Thymus (tissue), 11 donors: ENCODE measurements around the gene ACTG1. TPM values are rescaled to one million over a fixed set of nuclear protein-coding genes. Genes with fewer than 3 reads are reported as not detected.
A peak's percentile ranks its signal among the peaks of the same experiment; 100 is the strongest.

Experiments used
- DNase-seq, 9 donors: peaks; one replicate each; pipeline ENCODE4 v3.0.0-alpha.2; 2013; ENCODE audit warnings: low spot score in 9 of 9, low read depth in 6 of 9, missing footprints in 1 of 9
- H3K27ac ChIP-seq, 2 donors: one replicate each; pipeline ENCODE4 v1.5.1; 2013; ENCODE audit warnings: control low read depth in 1 of 2, low read depth in 1 of 2, low read length in 1 of 2, mild to moderate bottlenecking in 1 of 2, moderate library complexity in 1 of 2
- H3K27me3 ChIP-seq, 2 donors: one replicate each; pipeline ENCODE4 v1.5.1; 2013; ENCODE audit warnings: low read length in 1 of 2; ENCODE audit not compliant: control insufficient read depth in 2 of 2, insufficient read depth in 1 of 2
- H3K36me3 ChIP-seq, 2 donors: one replicate each; pipeline ENCODE4 v1.5.1; 2013; ENCODE audit warnings: low read length in 1 of 2, mild to moderate bottlenecking in 1 of 2, moderate library complexity in 1 of 2; ENCODE audit not compliant: control insufficient read depth in 2 of 2, insufficient read depth in 2 of 2
- H3K4me1 ChIP-seq, 2 donors: one replicate each; pipeline ENCODE4 v1.5.1; 2013; ENCODE audit warnings: low read length in 2 of 2; ENCODE audit not compliant: control insufficient read depth in 2 of 2, insufficient read depth in 2 of 2
- H3K4me3 ChIP-seq, 2 donors: one replicate each; pipeline ENCODE4 v1.5.1; 2013; ENCODE audit warnings: low read length in 2 of 2, control low read depth in 1 of 2, mild to moderate bottlenecking in 1 of 2
- H3K9me3 ChIP-seq, 2 donors: one replicate each; pipeline ENCODE4 v1.5.1; 2013; ENCODE audit warnings: low read length in 1 of 2, mild to moderate bottlenecking in 1 of 2; ENCODE audit not compliant: control insufficient read depth in 2 of 2, insufficient read depth in 1 of 2
- WGBS: extraction: QIAGEN DNeasy Blood & Tissue Kit; methylation state at CpG from one replicate; pipeline ENCODE4 v1.1.7; 2013; 5-methylcytosine and 5-hydroxymethylcytosine counted together
- polyA plus RNA-seq: library from polyadenylated mRNA; stranded (reverse); fragments of 200-250 nt; gene quantifications from one replicate; pipeline ENCODE4 v1.2.3, GENCODE V29; 2013
- total RNA-seq: library from RNA; stranded (reverse); fragments of 120-200 nt; gene quantifications from one replicate; pipeline ENCODE4 v1.2.4, GENCODE V29; 2013
- donor health status: healthy.

Gene ACTG1
- total and polyA plus RNA-seq, 2 donors: 1,837 to 2,739 TPM

DNA sequence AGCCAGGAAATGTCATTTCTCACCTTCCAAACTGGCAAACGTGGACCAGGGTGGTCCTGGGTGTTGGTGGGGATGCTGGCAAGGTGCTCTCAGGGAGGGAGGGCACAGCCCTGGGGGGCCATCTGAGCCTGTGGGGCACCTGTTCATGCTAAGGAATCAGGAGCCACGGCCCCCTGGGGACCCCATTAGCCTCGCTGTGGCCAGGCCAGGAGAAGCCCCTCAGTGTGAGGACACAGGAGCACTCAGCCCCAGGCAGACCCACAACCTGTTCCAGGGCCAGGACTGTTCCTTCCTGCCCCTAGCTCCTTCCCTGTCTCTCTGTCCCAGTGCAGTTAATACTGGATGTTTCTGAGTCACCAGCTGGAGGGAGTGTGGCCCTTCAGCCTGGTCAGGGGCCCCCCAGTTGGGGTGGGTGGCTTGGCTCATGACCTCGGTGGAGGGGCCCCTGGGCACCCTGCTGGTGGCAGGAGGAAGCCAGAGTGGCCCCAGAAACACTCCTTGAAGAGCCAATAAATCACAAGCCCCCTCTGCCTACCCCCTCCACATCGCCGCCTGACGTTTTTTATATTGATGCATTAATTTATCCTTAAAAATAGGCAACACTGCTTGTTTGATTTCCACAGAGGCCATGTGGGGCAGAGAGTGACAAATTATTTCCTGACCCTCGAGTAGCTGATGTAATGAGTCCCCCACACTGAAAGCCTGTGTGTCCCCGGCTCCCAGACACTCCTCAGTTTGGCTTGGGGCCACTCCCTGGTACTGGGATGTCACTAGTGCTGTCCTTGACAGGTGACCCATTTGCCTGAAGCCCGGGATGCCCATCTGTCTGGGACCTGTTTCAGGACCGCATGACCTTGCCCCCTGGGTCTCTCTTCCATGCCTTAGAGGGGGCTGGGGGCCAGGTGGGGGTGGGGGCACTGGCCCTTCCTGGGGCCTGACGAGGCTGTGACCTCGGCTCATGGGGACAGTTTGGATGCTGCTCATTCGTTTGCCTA is 22.3 kb downstream of the ACTG1 start:
- Histone ChIP-seq H3K4me3 (no peak overlapping the region), H3K27me3 (peaks cover 0 to 13% of the 10 kb centered on the region in 2 donors), H3K4me1 (peaks cover 13 to 64% of the 10 kb centered on the region in 2 donors), H3K9me3 (peaks cover 0 to 6% of the 10 kb centered on the region in 2 donors), H3K27ac (no peak overlapping the region), H3K36me3 (no peaks in the 10 kb centered on the region)
- WGBS: 82% methylated on average over 14 of the region's 14 CpGs
- no peak for DNase-seq

DNA sequence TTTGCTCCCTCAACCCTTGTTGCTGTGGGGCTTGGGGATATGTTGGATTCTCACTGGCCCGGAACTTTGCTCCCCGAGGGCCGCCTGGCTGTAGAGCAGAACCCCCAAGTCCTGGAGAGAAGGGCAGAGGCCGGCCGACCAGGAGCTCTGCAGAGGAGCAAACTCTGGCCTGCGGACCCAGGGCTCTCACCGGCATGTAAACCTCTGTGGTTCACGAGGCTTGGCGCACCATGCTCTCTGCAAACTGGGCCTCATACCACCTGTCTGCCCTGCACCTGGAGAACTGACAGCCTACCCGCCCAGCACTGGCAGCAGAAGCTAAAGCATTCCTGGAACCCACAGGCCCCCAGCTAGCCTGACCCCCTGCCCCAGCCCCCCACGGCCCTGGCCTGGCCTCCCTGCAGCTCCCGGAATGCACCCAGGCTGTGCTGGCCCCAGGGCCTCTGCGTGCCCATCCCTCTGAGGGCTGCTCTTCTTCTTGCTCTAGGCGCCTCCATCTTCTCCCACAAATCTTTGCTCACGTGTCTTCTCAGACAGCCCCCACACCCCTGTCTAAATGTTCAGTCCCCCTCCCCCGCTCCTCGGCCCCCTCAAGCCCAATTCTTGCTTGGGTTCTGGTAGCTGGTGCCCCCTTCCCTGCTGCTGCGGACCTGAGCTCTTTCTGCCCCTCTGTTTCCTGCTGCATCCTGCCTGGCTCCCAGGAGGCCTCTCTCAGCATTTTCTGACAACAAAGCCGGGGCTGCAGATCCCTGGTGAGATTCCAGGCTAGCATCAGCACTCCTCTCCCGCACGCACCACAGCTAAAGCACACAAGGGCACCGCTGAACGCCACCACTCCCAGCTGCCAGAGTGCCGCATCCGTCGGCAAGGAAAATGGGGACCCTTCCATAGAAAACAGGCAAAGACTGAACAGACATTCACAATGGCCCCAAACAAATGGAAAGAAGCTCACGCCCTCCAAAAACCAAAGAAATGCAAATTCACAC is 23.3 kb downstream of the ACTG1 start:
- H3K4me1 ChIP-seq: peaks cover 16 to 67% of the 10 kb centered on the region in 2 donors
- H3K36me3 ChIP-seq: no peaks in the 10 kb centered on the region
- no peak overlapping the region for H3K4me3 ChIP-seq
- peak in 1 of 9 donors; percentile 48 for DNase-seq
- 80% methylated on average over 27 of the region's 27 CpGs for WGBS
- peaks cover 0 to 6% of the 10 kb centered on the region in 2 donors for H3K9me3 ChIP-seq
- H3K27ac ChIP-seq: peak overlapping the region in 1 of 2 donors; percentile 4
- peaks cover 0 to 17% of the 10 kb centered on the region in 2 donors for H3K27me3 ChIP-seq

DNA sequence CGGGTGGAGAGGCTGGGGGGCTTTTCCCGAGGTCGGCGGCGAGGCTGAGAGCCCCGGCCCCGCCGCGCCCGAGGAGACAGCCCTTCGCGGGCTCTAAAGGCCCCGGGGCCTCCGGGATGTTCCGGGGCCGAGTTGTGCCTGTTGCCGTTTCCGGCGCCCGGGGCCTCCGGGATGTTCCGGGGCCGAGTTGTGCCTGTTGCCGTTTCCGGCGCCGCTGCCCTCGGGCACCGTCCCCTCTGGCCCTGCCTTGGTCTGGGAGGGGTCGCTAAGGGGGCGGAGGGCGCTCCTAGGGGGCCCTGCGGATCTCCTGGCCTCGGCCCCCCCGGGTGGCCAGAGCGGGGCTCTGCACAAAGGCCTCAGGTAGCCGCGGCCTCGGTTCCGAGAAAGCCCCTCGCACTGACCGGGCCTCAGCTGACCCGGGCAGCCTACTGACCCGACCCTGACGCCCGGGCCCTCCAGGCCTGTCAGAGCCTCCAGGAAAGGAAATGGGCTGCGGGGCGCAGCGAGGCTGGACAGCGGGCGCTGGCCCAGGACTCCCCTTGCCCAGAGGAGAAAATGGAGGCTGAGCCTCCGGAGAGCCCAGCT is 24.2 kb downstream of the ACTG1 start:
- Histone ChIP-seq H3K27ac (peak overlapping the region; percentile 61 to 93), H3K9me3 (peaks cover 0 to 6% of the 10 kb centered on the region in 2 donors), H3K4me3 (peak overlapping the region; percentile 58 to 77), H3K27me3 (peaks cover 0 to 22% of the 10 kb centered on the region in 2 donors), H3K4me1 (peaks cover 20 to 72% of the 10 kb centered on the region in 2 donors), H3K36me3 (no peaks in the 10 kb centered on the region)
- 16% methylated on average over 52 of the region's 52 CpGs for WGBS
- DNase-seq: no peak

DNA sequence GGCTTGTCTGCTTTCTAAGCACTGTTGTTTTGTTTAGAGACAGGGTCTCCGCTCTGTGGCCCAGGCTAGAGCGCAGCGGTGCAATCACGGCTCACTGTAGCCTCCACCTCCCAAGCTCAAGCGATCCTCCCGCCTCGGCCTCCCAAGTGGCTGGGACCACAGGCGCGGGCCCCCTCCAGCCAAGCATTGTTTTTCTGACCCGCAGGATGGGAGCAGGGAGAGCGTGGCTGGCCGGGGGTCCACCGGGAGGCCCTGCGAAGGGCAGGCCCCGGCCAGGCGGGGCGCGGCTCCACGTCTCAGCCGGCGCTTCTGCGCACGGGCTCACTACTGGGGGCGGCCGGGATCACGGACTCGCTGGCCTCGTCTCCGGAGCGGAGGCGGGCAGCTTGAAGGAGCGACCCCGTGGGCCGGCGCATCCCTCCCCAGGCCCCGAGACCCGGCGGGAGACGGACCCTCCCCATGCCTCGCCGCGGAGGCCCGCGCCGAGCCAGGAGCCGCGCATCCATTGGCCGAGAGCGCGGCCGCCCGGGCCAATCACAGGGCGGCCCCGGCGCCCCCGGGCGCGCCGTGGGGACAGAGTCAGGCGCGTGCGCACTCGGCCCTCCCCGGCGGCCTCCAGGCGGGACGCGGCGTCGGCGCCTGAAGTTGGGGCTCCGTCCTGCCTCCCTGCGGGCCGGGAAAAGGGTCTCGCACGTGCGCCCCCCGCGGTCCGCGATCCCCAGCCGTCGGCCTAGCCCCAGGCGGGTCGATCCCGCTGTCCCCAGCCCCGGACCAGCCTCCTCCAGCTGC is 24.9 kb downstream of the ACTG1 start:
- H3K4me1 ChIP-seq: peaks cover 26 to 75% of the 10 kb centered on the region in 2 donors
- peak overlapping the region; percentile 61 to 93 for H3K27ac ChIP-seq
- peak overlapping the region; percentile 58 to 77 for H3K4me3 ChIP-seq
- DNase-seq: peak in 6 of 9 donors; percentile 57 to 88 (median 81)
- WGBS: 8% methylated on average over 87 of the region's 87 CpGs
- peaks cover 0 to 29% of the 10 kb centered on the region in 2 donors for H3K27me3 ChIP-seq
- no peaks in the 10 kb centered on the region for H3K36me3 ChIP-seq
- H3K9me3 ChIP-seq: peaks cover 0 to 6% of the 10 kb centered on the region in 2 donors

DNA sequence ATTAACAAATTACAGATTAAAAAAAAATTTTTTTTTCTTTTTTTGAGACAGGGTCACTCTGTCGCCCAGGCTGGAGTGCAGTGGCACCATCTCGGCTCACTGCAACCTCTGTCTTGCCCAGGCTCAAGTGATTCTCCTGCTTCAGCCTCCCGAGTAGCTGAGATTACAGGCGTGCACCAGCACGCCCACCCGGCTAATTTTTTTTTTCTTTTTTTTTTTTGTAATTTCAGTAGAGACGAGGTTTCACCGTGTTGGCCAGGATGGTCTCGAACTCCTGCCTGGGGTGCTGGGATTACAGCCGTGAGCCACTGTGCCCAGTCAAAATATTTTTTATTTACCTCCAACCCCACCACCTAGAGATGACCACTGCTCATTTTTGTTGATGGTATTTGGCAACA is 25.5 kb downstream of the ACTG1 start:
- peaks cover 0 to 4% of the 10 kb centered on the region in 2 donors for H3K9me3 ChIP-seq
- H3K4me3 ChIP-seq: no peak overlapping the region
- peaks cover 32 to 76% of the 10 kb centered on the region in 2 donors for H3K4me1 ChIP-seq
- no peak for DNase-seq
- H3K27ac ChIP-seq: no peak overlapping the region
- no peaks in the 10 kb centered on the region for H3K36me3 ChIP-seq
- 87% methylated on average over 10 of the region's 10 CpGs for whole genome bisulfite sequencing
- peaks cover 0 to 31% of the 10 kb centered on the region in 2 donors for H3K27me3 ChIP-seq

DNA sequence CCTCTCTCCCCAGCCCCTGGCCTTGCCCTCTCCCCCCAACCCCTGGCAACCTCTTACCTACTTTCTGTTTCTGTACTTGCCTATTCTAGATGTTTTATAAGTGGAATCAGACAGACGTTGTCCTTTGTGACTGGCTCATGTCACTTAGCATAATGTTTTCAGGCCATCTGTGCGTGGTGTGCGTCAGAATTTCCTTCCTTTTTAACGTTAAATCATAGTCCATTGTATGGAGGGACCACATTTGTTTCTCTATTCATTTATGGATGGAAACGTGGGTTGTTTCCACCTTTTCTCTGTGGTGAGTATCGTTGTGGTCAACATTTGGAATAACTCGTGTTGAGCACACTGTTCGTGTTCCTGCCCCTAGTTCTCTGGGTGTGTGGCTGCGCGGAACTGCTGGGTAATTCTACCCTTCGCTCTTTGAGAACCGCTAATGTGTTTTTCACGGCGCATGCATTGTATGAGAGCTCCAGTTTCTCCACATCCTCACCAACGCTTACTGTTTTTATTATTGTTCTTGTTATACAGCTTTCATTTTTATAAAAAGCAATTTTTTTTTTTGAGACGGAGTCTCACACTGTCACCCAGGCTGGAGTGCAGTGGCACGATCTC is 26.3 kb downstream of the ACTG1 start:
- WGBS: 35% methylated on average over 17 of the region's 17 CpGs
- Histone ChIP-seq H3K9me3 (no peaks in the 10 kb centered on the region), H3K27ac (peak overlapping the region in 1 of 2 donors; percentile 44), H3K36me3 (no peaks in the 10 kb centered on the region), H3K27me3 (peaks cover 0 to 33% of the 10 kb centered on the region in 2 donors), H3K4me1 (peaks cover 38 to 78% of the 10 kb centered on the region in 2 donors), H3K4me3 (no peak overlapping the region)
- peak in 1 of 9 donors; percentile 41 for DNase-seq

DNA sequence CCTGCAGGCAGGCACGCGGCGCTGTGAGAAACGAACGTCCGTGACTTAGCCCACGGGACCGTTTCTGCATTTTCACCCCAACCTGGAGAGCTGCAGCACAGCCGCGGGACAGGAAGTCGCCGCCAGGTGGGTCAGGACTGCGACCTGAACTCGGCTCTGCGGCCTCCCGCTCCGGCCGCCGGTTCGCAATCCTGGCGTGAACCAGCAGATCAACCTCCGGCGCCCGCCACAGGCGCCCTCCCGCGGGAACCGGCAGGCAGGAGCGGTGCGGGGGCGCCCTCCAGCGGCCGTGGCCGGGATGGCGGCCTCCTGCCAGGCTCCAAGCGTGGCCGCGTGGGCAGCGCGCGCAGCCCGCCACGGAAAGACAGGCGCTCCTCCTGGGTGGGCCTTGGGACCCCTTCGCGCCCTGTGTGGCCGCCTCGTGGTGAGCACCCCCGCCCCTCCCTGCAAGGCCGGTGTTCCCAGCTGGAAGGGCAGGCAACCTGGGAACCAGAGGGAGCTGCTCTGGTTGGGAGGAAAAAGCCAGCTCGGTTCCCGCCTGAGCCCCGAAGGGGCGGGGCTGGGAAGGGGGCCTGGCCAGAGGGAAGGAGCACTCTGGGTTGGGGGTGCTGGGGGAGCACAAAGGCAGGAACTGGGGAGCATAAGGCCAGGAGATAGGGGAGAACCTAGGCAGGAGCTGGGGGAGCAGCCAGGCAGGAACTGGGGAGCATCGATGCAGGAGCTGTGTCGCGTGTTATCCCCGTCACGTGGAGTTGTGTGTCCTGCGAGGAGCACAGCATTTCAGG is 28.2 kb downstream of the ACTG1 start:
- WGBS: 9% methylated on average over 60 of the region's 60 CpGs
- peaks cover 43 to 82% of the 10 kb centered on the region in 2 donors for H3K4me1 ChIP-seq
- H3K9me3 ChIP-seq: peaks cover 0 to 6% of the 10 kb centered on the region in 2 donors
- no peak overlapping the region for H3K27ac ChIP-seq
- H3K27me3 ChIP-seq: peaks cover 0 to 40% of the 10 kb centered on the region in 2 donors
- H3K36me3 ChIP-seq: no peaks in the 10 kb centered on the region
- peak in 8 of 9 donors; percentile 69 to 91 (median 78) for DNase-seq
- peak overlapping the region; percentile 43 to 62 for H3K4me3 ChIP-seq
